Bone marrow (tissue), 2 donors: Measurements from ENCODE around the gene HGFAC.
A peak's percentile ranks its signal among the peaks of the same experiment; 100 is the strongest.
"Not testable (repeated sequence)": the region's sequence is repeated elsewhere in the genome, so short reads cannot be mapped to it uniquely, and the experiment has no call there.

Source experiments
- DNase-seq, 2 donors: peaks; one replicate each; lab custom pipeline; 2025; lab: John Stamatoyannopoulos, UW

Gene HGFAC

DNA sequence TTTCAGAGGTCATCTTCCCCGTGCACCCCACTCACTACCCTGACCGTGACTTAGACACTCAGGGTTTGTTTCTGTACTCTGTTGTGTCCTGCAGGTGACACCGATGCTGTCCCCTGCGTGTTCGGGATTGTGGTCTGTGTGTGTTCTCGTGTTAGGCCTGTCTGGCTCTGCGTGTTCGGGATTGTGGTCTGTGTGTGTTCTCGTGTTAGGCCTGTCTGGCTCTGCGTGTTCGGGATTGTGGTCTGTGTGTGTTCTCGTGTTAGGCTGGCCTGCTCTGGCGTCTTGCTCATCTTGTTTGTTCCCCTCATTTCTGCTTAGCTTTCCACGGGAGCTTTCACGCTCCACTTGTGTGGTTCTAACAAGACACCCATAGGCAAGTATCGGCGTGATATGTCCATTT is 30.6 kb upstream of the HGFAC start:
- not testable (repeated sequence) for DNase-seq

DNA sequence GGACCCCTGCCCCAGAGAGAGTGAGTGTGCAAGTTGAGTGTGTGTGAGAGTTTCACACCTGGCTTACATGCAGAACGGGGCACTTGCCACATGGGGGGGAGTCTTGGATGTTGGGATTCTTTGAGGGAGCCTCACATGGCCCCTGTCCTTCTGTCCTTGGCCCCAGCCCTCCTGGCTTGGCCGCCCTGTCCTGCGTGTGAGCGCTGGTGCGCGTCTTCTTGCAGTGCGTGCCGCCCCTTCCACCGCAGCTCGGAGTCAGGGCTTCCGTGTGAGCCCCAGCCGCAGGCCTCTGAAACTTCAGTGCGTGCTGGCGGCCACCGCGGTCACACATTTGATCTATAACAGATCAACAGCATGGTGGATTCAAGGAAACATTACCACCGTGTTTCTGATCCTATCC is 30.1 kb upstream of the HGFAC start:
- DNase-seq, result no peak

DNA sequence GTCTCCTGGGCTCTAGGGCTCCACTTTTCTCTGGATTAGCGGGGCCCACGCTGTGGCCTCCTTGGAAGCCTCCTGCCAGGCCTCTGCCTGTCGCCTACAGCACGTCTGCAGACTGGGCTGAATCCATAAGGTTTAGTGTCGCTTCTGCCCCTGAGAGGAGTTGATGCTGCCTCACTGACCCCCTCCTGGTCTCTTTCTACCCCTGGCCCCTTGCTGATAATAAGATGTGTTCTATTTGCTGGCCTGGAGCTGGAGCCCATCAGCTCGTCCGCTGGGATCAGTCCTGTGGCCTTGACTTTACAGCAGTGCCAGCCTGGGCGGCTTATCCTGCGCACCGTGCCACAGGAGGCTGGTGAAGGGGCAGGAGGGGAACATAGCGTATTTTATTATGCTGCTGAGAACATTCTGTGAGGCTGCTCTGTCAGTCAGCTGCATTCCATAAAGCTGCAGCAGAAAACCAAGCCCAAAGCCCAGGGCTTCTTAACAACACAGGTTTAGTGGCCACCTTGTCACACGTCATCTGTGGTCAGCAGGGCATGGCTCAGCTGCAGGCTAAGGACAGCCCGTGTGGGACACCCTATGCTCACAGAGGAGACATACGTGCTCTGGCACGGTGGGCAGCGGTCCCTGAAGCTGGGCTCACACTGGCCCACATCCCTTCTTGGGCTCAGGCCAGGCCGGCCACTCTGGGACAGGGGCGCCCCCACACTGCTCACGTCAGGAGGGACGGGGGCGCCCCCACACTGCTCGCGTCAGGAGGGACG is 29.3 kb upstream of the HGFAC start:
- no peak for DNase-seq

DNA sequence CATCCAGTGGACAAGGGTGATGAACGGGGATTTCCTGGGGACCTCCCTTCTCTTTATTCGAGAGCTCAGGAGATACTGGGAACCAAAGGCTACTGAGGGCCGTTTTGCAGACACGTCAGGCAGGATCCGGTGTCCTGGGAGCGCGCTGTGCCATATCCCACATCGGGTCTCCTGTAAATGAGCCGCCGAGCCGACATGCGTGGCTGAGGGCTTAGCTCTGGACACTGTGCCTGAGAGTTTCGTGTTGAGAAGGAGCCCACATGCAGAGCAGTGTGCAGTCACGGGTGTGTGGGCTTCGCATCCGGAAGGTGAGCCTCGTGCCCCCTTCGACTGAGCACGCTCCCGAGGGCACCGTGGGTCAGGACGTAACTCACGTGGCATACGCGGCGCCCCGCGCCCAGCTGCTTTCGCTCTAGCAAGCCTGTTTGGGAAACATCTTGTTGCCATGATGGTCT is 28.5 kb upstream of the HGFAC start:
- DNase-seq, result no peak

DNA sequence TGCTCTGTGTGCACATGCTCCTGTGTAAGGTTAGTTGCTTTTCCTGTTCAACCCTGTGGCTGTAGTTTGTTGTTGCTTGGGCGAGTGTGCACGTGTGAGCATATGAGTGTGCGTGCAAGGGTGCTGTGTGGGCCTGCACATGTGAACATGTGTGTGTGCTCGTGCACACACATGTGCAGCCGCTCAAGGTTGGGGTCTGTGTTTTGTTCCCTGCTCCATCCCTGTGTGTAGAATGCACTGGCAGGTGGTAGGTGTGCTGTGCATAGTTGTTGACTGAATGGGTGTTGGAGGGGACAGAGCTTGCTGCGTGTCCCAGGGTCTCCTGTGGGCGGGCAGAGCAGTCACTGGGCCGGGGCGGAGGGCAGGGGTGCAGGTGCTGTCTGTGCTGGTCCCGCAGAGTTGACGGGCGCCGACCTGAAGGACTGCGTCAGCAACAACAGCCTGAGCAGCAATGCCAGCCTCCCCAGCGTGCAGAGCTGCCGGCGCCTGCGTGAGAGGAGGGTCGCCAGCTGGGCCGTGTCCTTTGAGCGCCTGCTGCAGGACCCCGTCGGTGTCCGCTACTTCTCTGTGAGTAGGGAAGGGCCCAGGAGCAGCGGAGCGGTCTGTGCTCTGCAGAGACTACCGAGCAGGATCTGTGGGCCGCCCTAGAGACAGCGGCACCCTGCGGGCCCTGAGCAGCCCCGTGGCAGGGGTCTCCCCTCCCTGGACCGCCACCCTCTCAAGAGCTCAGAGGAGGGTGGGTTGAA is 27.9 kb upstream of the HGFAC start:
- no peak for DNase-seq

DNA sequence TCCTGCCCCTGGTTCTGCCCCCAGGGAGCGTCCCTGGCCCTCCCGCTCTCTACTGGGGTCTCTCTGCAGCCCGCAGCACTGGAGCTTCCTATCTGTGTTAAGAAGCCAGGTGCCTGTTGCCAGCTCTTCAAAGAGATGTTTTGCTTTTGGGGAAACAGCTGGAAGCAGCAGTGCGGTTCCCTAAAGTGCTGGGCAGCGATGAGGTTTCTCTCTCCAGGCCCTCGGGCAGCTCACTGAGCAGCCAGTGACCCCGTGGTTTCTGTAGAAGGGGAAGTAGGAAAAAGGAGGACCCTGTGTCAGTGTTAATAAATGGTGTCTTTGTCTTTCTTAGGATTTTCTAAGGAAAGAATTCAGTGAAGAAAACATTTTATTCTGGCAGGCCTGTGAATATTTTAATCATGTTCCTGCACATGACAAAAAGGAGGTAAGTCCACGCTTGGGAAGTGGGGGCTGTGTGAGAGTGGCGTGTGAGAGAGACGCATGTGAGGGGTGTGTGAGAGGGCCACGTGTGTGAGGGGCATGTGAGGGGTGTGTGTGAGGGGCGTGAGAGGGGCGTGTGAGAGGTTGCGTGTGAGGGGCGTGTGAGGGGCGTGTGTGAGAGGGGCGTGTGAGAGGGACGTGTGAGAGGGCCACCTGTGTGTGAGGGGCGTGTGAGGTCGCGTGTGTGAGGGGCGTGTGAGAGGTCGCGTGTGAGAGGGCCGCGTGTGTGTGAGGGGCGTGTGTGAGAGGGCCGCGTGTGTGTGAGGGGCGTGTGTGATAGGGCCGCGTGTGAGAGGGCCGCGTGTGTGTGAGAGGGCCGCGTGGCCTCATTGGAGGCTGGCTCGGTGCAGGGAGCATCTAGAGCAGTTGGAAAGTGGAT is 27.1 kb upstream of the HGFAC start:
- DNase-seq, result peak in 1 of 2 donors; percentile 51

DNA sequence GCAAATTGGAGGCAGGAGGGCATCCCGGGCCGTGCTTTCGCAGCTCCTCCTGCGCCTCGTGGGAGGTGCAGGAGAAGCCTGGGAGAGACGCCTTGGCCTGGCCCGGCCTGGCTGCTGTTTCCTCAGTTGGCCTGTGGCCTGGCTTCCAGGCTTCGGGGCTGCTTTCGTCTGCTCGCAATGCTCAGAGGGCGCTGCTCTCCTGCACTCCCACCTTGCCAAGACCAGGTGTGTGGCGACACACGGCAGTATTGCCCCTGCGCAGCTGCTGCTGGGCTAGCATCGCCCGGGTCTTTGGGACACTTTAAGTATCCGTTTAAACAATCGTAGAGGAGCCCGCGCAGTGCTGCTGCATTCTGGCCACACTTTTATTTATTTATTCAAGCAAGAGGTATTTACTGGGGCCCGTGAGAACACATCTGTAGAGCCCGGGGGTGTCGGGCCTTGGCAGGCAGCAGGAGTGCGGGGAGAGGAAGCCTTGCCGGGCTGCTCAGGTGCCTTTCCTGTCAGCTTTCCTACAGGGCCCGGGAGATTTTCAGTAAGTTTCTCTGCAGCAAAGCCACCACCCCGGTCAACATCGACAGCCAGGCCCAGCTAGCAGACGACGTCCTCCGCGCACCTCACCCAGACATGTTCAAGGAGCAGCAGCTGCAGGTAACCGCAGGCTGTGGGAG is 26.2 kb upstream of the HGFAC start:
- no peak for DNase-seq

DNA sequence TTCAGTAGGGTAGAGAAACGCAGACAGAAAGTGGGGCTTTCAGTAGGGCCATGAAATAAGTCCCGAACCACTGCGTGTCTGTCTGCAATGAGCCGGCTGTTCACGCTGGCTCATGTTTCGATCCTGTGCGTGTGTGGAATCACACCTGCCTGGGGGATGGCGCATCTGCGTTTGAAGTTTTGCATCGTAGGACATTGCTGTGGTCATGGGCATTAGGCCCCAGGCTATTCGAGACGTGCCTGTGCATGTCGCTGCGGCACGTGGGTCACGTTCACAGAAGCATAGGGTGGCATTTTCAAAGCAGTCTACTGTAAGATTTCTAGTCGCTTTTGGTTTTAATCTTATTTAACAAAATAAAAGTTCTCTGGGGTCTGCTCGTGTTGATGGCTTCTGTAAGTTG is 25.5 kb upstream of the HGFAC start:
- DNase-seq, result no peak

DNA sequence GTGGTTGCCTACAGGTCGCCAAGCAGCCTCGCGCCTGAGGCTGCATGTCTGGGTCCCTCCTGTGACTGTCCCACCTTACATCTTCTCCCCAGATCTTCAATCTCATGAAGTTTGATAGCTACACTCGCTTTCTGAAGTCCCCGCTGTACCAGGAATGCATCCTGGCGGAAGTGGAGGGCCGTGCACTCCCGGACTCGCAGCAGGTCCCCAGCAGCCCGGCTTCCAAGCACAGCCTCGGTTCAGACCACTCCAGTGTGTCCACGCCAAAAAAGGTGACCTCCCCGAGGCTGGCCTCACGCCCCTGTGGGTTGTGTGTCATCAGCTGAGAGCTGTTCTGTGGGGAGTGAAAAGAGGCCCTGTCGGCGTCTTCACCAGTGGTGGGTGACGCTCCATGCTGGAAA is 24.9 kb upstream of the HGFAC start:
- DNase-seq, result no peak

DNA sequence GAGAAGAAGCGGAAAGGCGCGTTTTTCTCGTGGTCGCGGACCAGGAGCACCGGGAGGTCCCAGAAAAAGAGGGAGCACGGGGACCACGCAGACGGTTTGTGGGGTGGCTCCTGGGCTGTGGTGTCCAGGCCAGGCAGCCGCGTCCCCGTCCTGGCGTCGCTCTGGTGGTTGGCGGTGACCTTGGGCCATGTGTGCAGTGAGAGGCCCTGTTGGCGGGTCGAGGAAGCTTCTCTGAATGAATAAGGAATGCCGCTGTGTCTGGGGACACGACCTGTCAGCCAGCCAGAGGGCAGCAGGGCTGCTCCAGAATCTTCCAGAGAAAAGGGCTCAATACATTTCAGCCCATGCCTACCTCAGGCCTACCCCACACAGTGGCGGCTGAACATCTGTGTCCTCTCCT is 24.3 kb upstream of the HGFAC start:
- DNase-seq, result no peak

DNA sequence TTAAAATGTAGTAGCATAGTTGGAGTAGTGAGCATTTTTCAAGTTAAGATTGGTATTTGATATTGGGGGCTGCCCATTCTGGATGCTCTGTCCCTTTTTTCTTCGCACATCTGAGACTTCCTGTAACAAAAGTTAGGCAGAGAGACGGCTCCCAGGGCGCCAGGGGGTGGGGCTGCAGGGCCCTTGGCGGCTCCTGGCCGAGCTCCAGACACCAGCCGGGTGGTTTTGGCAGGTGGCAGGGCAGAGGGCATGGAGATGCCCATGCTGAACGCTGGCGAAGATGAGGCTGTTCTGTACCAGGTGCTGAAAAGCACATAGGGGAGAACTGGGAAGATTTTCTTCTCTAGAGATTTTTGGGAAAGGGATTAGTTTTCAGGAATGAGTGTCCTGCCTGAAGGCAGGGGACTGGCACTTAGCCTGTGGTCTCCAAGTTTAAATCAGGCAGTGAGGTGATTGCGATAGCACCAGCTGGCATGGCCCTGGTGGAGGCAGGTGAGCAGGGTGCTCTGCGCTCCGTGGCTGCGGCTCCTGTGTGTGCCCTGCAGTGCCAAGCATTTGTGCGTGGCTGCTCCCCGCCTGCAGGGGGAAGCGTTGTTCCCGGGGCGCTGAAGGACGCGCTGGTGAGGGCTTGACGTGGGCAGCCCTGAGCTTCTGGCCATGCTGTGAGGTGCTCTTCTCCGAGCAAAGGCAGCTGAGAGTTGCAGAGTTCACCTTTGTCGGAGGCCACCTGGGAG is 23.6 kb upstream of the HGFAC start:
- no peak for DNase-seq

DNA sequence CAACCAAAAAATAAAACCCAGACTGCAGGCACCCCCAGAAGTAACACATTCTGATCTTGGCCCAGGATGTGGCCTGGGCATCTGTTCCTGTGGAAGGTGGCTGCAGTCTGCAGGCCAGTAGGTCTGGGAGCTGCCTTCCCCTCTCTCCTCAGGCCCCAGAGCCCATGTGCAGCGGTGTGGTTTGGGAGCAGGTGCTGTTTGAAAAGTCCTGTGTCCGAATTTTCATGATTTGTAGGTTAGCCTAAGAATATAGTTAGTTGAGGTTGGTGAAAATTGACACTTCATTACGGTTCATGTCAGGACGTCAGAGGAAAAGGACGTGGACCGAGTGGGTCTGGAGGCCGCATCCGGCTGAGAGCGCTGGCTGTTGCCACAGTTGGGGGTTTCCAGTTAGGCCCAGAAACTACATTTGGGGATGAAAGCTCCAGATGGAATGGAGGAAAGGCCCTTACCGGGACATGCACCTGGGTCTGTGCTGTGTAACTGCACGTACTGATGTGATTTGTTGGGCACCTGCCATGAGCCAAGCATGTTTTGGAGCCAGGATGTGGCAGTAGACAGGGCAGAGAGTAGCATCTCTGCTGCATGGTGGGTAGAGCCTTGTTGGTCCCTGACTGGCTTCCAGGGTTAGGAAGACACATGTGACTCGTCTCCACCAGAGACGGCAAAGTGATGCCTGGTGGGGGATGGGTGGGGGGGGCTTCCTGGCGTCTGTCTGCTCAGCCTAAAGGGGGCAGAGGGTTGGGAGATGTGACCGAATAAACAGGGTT is 21.7 kb upstream of the HGFAC start:
- DNase-seq, result no peak

DNA sequence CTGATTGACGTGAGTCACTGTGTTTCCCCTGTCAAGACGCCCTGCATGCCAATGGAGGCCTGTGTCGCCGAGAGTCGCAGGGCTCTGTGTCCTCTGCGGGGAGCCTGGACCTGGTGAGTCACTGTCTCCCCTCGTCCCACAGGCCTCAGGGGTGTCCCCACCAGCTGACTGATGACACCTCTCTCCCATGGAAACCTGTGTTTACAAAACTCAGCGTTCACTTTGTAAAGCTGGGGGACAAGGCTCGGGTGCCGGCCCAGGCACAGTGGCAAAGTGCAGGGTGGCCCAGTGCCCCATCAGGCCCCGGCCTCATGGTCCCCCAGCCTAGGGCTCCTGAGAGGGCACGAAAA is 21.2 kb upstream of the HGFAC start:
- no peak for DNase-seq

DNA sequence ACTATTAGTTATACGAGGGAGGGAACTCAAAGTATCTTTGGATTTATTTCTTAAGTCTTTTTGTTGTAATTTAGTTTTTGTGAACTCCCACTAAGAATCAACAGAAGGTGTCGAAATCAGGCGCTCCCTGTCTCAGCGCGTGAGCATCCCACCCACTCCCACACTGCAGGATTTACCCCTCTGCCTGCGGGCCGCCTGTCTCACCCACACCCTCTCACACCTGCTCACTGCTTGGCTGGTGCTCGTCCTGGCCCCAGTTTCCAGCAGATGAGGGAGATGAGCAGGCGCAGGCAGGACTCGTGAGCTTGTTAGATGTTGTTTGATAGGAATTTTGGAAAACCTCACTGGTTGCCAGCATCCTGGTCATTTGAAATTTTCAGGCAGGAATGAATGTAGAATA is 20.8 kb upstream of the HGFAC start:
- no peak for DNase-seq

DNA sequence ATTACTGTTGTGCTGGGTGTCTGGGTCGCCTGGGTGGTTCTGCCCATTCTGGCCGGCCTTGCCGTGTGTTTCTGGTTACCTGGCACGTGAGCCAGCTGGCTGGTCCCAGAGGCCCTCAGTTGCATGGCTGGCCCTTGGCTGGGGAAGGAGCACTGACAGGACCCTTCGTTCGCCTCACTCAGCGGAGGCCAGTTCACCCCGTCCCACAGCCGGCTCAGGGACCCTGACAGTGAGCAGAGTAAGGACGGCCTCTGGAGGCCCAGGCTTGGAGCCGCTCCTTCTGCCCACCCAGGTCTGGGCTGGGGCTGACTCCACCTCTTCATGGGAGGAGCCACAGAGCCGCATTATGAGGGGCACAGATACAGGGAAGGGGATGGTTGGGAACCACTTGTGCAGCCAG is 20.3 kb upstream of the HGFAC start:
- DNase-seq, result no peak

DNA sequence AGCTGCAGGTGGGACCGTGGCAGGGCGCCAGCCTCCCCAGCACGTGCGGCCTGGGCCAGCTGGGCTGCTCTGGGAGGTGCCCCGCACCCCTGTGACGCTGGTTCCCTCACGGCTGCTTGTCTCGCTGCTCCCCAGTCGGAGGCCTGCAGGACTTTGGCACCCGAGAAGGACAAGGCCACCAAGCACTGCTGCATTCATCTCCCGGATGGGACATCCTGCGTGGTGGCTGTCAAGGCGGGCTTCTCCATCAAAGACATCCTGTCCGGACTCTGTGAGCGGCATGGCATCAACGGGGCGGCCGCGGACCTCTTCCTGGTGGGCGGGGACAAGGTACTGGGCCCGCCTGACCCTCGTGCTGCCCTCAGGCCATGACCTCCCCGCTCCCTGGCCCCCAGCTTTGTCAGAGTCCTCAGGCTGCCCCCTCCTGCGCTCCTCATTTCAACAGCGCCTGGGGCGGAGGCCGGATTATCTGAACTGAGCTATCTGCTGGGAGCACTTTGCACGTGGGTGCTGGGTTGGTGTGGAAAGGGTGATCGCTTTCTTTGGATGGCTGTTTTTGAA is 19.4 kb upstream of the HGFAC start:
- no peak for DNase-seq

DNA sequence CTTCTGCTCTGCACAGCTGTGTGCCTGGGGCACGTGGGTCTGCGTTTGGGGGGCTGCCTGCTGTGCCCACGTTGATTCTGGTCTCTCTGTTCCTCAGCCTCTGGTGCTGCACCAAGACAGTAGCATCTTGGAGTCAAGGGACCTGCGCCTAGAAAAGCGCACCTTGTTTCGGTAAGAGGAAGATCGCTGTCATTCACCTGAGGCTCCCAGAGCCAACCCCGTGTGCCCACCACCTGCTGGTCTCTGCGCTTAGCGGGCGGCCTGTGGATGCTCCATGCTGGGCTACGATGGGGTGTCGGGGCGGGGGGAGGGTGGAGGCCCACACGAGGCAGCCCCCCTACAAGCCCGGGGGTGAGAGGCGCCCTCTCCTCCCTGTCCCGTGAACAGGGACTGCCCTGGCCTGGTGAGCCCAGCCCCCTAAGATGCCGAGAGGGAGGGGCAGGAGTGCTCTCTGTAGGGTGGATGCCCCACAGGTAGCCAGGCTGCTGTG is 18.9 kb upstream of the HGFAC start:
- no peak for DNase-seq

DNA sequence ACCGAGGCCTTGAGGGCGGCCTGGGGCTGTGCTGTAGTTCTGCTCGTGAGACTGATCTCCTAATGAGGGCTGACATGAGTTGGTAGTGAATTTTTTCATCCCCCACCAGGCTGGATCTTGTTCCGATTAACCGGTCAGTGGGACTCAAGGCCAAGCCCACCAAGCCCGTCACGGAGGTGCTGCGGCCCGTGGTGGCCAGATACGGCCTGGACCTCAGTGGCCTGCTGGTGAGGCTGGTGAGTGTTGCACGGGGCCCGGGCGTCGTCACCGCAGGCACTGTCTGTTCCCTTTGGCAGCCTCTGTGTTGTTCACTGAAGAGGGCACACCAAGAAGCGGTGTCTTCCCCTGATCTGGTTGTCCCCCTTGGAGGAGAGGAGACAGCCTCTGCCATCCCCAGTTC is 18.4 kb upstream of the HGFAC start:
- no peak for DNase-seq

DNA sequence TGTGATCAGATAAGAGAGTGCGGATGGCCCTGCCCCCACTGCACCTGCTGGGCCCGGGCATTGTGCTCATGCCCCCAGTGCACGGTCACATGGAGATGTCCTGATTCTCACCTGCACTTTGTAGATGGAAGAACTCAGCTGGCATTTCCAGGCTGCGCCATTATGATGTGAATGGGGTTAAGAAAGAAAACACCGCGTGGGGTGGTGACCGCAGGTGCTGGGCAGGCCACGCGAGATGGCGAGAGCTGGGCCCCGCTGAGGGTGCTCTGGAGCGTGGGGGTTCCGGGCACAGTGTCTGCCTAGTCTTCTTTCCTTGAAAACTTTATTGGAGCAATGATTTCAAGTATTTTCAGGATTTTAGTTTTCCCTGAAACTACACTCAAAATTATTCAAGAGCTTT is 17.8 kb upstream of the HGFAC start:
- no peak for DNase-seq

DNA sequence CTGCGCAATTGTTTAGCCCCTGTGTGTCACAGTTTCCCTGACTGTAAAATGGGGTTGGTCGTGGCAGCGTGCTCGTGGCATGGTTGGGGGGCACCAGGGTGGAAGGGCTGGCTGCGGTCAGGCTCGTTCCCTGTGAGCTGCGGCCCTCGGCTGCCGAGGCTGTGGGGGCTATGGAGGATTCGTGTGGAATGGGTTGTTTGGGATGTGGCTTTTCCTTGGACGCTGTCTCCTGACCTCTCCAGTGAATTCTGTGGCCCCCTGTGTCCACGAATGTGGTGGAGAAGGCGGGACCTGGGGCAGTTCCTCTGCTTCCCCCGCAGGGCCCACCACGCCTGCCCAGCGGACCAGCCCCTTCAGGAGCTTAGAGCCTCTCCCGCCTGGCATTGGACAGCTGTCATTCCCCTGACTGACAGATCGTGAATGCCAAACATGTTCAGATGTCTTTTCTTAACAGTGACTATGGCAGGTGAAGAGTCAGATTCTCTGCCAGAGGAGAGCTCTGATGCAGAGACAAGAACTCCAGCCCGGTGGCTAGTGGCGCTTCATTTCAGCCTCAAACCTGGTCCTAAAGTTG is 17.2 kb upstream of the HGFAC start:
- DNase-seq, result no peak
